Cardiac muscle cell (in vitro differentiated cells and primary cell): ENCODE measurements around the gene ZFYVE28. TPM values are rescaled to one million over a fixed set of nuclear protein-coding genes. Genes with fewer than 3 reads are reported as not detected.

Experiments
- DNase-seq, 2 donors: peaks; one replicate each; pipeline versions ENCODE4 v3.0.0 to v3.0.0-alpha.2; 2010 to 2017; ENCODE audit warnings: low read depth in 1 of 2, low spot score in 1 of 2
- H3K27ac ChIP-seq: fragments of 200-600 bp; sonication (generic); 2 replicates; pipeline ENCODE4 v1.5.1; 2016
- H3K27me3 ChIP-seq: fragments of 200-600 bp; sonication (generic); 2 replicates; pipeline ENCODE4 v1.6.0; 2016; ENCODE audit warnings: control low read depth
- H3K36me3 ChIP-seq: fragments of 200-600 bp; sonication (generic); 2 replicates; pipeline ENCODE4 v1.5.1; 2016; ENCODE audit warnings: control low read depth
- H3K4me1 ChIP-seq: fragments of 200-600 bp; sonication (generic); 2 replicates; pipeline ENCODE4 v1.8.1; 2017; ENCODE audit warnings: low read depth, mild to moderate bottlenecking, mixed run types
- H3K4me3 ChIP-seq: fragments of 200-600 bp; sonication (generic); 2 replicates; pipeline ENCODE4 v1.5.1; 2016; ENCODE audit warnings: mild to moderate bottlenecking
- H3K9me3 ChIP-seq: fragments of 200-600 bp; sonication (generic); 2 replicates; pipeline ENCODE4 v1.5.1; 2017; ENCODE audit warnings: low read depth, mild to moderate bottlenecking, control low read depth
- CTCF ChIP-seq: IDR thresholded peaks from 2 replicates; pipeline ENCODE4 v1.5.1; 2012; ENCODE audit warnings: low read depth, mild to moderate bottlenecking, low read length
- polyA plus RNA-seq: library from polyadenylated mRNA; unstranded; fragments of >200 nt; fragmentation: Nextera tagmentation; extraction: Ambion mirVana; gene quantifications from 2 replicates; pipeline ENCODE4 v1.2.1, GENCODE V29; 2016
- total RNA-seq: library from RNA; depleted of rRNA; stranded (reverse); fragments of >200 nt; gene quantifications from 2 replicates; pipeline ENCODE4 v1.2.3, GENCODE V29; 2016

Gene ZFYVE28
- total and polyA plus RNA-seq, 2 experiments from 2014 or later = 1.3 to 4.0 TPM

GRCh38 chr4:2371765-2372487 lies 46.5 kb downstream of the ZFYVE28 start:
- no peak for TF ChIP-seq CTCF
- Histone ChIP-seq H3K27ac (no peak overlapping the region), H3K36me3 (no peaks in the 10 kb centered on the region), H3K4me3 (no peak overlapping the region), H3K4me1 (no peaks in the 10 kb centered on the region), H3K27me3 (no peaks in the 10 kb centered on the region), H3K9me3 (no peaks in the 10 kb centered on the region)
- no peak for DNase-seq

GRCh38 chr4:2370597-2371320 lies 47.7 kb downstream of the ZFYVE28 start:
- Histone ChIP-seq H3K27ac (no peak overlapping the region), H3K27me3 (no peaks in the 10 kb centered on the region), H3K36me3 (no peaks in the 10 kb centered on the region), H3K9me3 (no peaks in the 10 kb centered on the region), H3K4me3 (no peak overlapping the region), H3K4me1 (no peaks in the 10 kb centered on the region)
- no peak for DNase-seq
- TF ChIP-seq CTCF = no peak

GRCh38 chr4:2368746-2369437 lies 49.6 kb downstream of the ZFYVE28 start:
- no peak for TF ChIP-seq CTCF
- Histone ChIP-seq H3K36me3 (no peaks in the 10 kb centered on the region), H3K4me1 (no peaks in the 10 kb centered on the region), H3K4me3 (no peak overlapping the region), H3K9me3 (no peaks in the 10 kb centered on the region), H3K27ac (no peak overlapping the region), H3K27me3 (no peaks in the 10 kb centered on the region)
- no peak for DNase-seq

- H3K4me3 ChIP-seq = no peak overlapping the region
- no peaks in the 10 kb centered on the region for H3K27me3 ChIP-seq
- DNase-seq = no peak
- no peak overlapping the region for H3K27ac ChIP-seq
- no peaks in the 10 kb centered on the region for H3K9me3 ChIP-seq
- no peaks in the 10 kb centered on the region for H3K36me3 ChIP-seq
- no peak for TF ChIP-seq CTCF
- peaks cover 8% of the 10 kb centered on the region for H3K4me1 ChIP-seq
Observed at GRCh38 chr4:2367626-2368025, 50.8 kb downstream of the ZFYVE28 start.

GRCh38 chr4:2366252-2367192 lies 51.9 kb downstream of the ZFYVE28 start:
- H3K27me3 ChIP-seq = no peaks in the 10 kb centered on the region
- no peak for DNase-seq
- no peak overlapping the region for H3K4me3 ChIP-seq
- H3K36me3 ChIP-seq = no peaks in the 10 kb centered on the region
- peaks cover 8% of the 10 kb centered on the region for H3K4me1 ChIP-seq
- H3K9me3 ChIP-seq = no peaks in the 10 kb centered on the region
- no peak for TF ChIP-seq CTCF
- H3K27ac ChIP-seq = no peak overlapping the region
